GM12873 (cell line): ENCODE data around the gene TPP2.

ENCODE experiments used
- TF ChIP-seq, protein P1 (sequence below): IDR thresholded peaks from 2 replicates; pipeline ENCODE4 v1.5.1; 2012; ENCODE audit warnings: low read depth, mild to moderate bottlenecking, moderate library complexity, low read length, control low read depth; ENCODE audit not compliant: insufficient read depth; ENCODE audit errors: missing control alignments

TPP2 gene

DNA sequence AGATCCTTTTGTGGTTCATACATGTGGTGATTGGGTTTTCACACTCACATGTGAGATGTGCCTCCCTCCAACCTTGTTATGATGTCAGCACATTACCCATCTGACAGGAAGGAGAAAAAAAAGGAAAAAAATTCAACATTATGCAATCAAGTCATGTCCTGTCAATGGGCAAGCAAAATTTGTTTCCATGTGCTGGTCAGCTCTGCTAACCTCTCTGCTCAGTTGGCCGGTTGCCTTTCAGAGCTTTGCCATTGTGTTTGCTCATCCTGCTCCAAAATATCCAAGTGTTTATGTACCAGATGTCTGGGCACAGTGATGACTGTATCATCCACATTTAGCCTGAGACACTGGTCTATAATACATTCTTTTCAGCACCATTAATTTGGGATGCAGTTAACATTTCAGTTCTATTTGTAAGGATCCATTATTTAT lies 125.0 kb downstream of the TPP2 start:
- TF ChIP-seq, protein P1, sequence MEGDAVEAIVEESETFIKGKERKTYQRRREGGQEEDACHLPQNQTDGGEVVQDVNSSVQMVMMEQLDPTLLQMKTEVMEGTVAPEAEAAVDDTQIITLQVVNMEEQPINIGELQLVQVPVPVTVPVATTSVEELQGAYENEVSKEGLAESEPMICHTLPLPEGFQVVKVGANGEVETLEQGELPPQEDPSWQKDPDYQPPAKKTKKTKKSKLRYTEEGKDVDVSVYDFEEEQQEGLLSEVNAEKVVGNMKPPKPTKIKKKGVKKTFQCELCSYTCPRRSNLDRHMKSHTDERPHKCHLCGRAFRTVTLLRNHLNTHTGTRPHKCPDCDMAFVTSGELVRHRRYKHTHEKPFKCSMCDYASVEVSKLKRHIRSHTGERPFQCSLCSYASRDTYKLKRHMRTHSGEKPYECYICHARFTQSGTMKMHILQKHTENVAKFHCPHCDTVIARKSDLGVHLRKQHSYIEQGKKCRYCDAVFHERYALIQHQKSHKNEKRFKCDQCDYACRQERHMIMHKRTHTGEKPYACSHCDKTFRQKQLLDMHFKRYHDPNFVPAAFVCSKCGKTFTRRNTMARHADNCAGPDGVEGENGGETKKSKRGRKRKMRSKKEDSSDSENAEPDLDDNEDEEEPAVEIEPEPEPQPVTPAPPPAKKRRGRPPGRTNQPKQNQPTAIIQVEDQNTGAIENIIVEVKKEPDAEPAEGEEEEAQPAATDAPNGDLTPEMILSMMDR = no peak

DNA sequence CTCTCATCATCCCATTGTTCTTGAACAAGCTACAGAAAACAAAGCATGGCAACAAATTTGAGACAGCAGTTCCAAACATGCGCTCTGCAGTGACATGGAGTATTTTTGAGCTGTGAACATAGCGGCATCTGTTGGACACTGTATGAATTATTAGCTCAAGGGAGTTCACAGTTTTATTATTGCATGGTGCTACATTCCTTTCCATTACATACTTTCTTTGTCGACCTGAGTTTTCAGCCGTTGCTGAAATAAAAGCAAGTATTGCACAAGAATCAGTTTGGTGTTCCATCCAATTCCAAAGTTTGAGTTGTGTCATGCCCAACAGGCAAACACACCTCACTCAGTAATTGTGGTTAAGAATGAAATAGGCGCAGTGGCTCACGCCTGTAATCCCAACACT lies 128.1 kb downstream of the TPP2 start:
- TF ChIP-seq, protein P1 = peak; percentile 35

- TF ChIP-seq, protein P1 = peak; percentile 15
Observed at GRCh38 chr13:102726430-102726829, 129.6 kb downstream of the TPP2 start.
